NCI-H82 treated with DMSO at 0.1 percent for 48 hours (cell line): ENCODE data around the gene ANKDD1A.
A peak's percentile ranks its signal among the peaks of the same experiment; 100 is the strongest.

Experiments used
- DNase-seq: peaks from one replicate; lab custom pipeline; 2025; ENCODE audit not compliant: unreplicated experiment; lab: John Stamatoyannopoulos, UW

The ANKDD1A gene

GRCh38 chr15:64911311-64912186 is at the start of gene ANKDD1A:
Gene ANKDD1A, plus strand, starts transcription at chr15:64911902. Its CDS starts 29 bp downstream, at chr15:64911931.
- peak; percentile 51 for DNase-seq

- DNase-seq = no peak
Measured at GRCh38 chr15:64861960-64862359, 49.7 kb upstream of the ANKDD1A start.

GRCh38 chr15:64862408-64862807 is 49.3 kb upstream of the ANKDD1A start:
- DNase-seq = no peak

GRCh38 chr15:64864068-64864467 is 47.6 kb upstream of the ANKDD1A start:
- no peak for DNase-seq

GRCh38 chr15:64865126-64865997 is 46.3 kb upstream of the ANKDD1A start:
- DNase-seq = no peak

GRCh38 chr15:64865998-64866520 is 45.6 kb upstream of the ANKDD1A start:
- DNase-seq = no peak

GRCh38 chr15:64869501-64869900 is 42.2 kb upstream of the ANKDD1A start:
- no peak for DNase-seq

- no peak for DNase-seq
Measured at GRCh38 chr15:64870353-64870752, 41.3 kb upstream of the ANKDD1A start.

- no peak for DNase-seq
Measured at GRCh38 chr15:64875641-64876223, 36.0 kb upstream of the ANKDD1A start.

- DNase-seq = no peak
Measured at GRCh38 chr15:64877435-64877834, 34.3 kb upstream of the ANKDD1A start.

GRCh38 chr15:64878705-64879104 is 33.0 kb upstream of the ANKDD1A start:
- no peak for DNase-seq

GRCh38 chr15:64883100-64883581 is 28.6 kb upstream of the ANKDD1A start:
- DNase-seq = no peak

GRCh38 chr15:64883997-64884511 is 27.6 kb upstream of the ANKDD1A start:
- no peak for DNase-seq

GRCh38 chr15:64884679-64885078 is 27.0 kb upstream of the ANKDD1A start:
- DNase-seq = no peak

- no peak for DNase-seq
Measured at GRCh38 chr15:64888336-64888735, 23.4 kb upstream of the ANKDD1A start.

GRCh38 chr15:64891561-64891960 is 20.1 kb upstream of the ANKDD1A start:
- no peak for DNase-seq

- DNase-seq = no peak
Measured at GRCh38 chr15:64892847-64893403, 18.8 kb upstream of the ANKDD1A start.

GRCh38 chr15:64893481-64894394 is 18.0 kb upstream of the ANKDD1A start:
- DNase-seq = no peak

- no peak for DNase-seq
Measured at GRCh38 chr15:64894395-64895056, 17.2 kb upstream of the ANKDD1A start.
